IMR-90 (cell line): ENCODE data around the gene BCAP31. TPM values are rescaled to one million over a fixed set of nuclear protein-coding genes. Genes with fewer than 3 reads are reported as not detected.
A peak's percentile ranks its signal among the peaks of the same experiment; 100 is the strongest.

ENCODE experiments used
- ATAC-seq: fragments of 200-7000 bp; cut with Tn5 transposase; 2 replicates; pipeline ENCODE4 v1.9.1; 2020; ENCODE audit warnings: low read depth, mild to moderate bottlenecking, moderate library complexity
- BruUV-seq: library from RNA; stranded (reverse); fragments of 400-500 nt; replicated peaks from 2 replicates; lab custom pipeline; 2021; lab: Mats Ljungman, UMichigan
- CTCF ChIA-PET: fragments of 300-600 bp; formaldehyde crosslinking; extraction: SDS; loops from one replicate; lab custom pipeline; 2021; ENCODE audit warnings: antibody characterized with exemption; lab: Yijun Ruan, JAX
- POLR2A ChIA-PET: fragments of 300-600 bp; sonication (Branson Sonifier 250); formaldehyde crosslinking; loops from one replicate; lab custom pipeline; 2022; ENCODE audit warnings: antibody characterized with exemption; ENCODE audit not compliant: unreplicated experiment; lab: Charles Lee
- DNase-seq: peaks from one replicate; pipeline ENCODE4 v3.0.0; 2013
- H2AFZ ChIP-seq: replicated peaks from 2 replicates; pipeline ENCODE3; 2013; ENCODE audit warnings: low read length, mild to moderate bottlenecking; ENCODE audit not compliant: poor library complexity
- H2AK5ac ChIP-seq: 2 replicates; pipeline ENCODE4 v1.6.1; 2013; ENCODE audit warnings: low read depth, low read length, inconsistent platforms
- H2AK9ac ChIP-seq: replicated peaks from 2 replicates; pipeline ENCODE3; 2013; ENCODE audit warnings: mild to moderate bottlenecking, low read depth, low read length, moderate library complexity; ENCODE audit not compliant: poor library complexity
- H2BK120ac ChIP-seq: 2 replicates; pipeline ENCODE4 v1.6.1; 2013; ENCODE audit warnings: low read depth, low read length, inconsistent platforms
- H2BK15ac ChIP-seq: 3 replicates; pipeline ENCODE4 v1.6.1; 2013; ENCODE audit warnings: low read depth, low read length, inconsistent platforms
- H2BK20ac ChIP-seq: 2 replicates; pipeline ENCODE4 v1.6.1; 2013; ENCODE audit warnings: low read depth, mild to moderate bottlenecking, inconsistent platforms, low read length, moderate library complexity
- H2BK5ac ChIP-seq: 2 replicates; pipeline ENCODE4 v1.6.1; 2013; ENCODE audit warnings: mild to moderate bottlenecking, low read depth, low read length, inconsistent platforms; ENCODE audit not compliant: poor library complexity, severe bottlenecking
- H3K14ac ChIP-seq: replicated peaks from 2 replicates; pipeline ENCODE4 v1.6.1; 2013; ENCODE audit warnings: low read depth, low read length, inconsistent platforms
- H3K18ac ChIP-seq: 2 replicates; pipeline ENCODE4 v1.6.1; 2013; ENCODE audit warnings: low read depth, low read length, control low read depth
- H3K23ac ChIP-seq: 2 replicates; pipeline ENCODE4 v1.6.1; 2013; ENCODE audit warnings: low read depth, low read length, inconsistent platforms
- H3K27ac ChIP-seq: 2 replicates; pipeline ENCODE4 v1.5.1; 2013; ENCODE audit warnings: mild to moderate bottlenecking, control low read depth, low read length; ENCODE audit not compliant: insufficient read depth
- H3K27me3 ChIP-seq: 2 replicates; pipeline ENCODE4 v1.6.1; 2013; ENCODE audit warnings: low read length; ENCODE audit not compliant: control insufficient read depth, insufficient read depth
- H3K36me3 ChIP-seq: 2 replicates; pipeline ENCODE4 v1.6.1; 2013; ENCODE audit warnings: low read length, mixed read lengths; ENCODE audit not compliant: control insufficient read depth, insufficient read depth
- H3K4ac ChIP-seq: 2 replicates; pipeline ENCODE4 v1.6.1; 2013; ENCODE audit warnings: low read depth, low read length, inconsistent platforms
- H3K4me1 ChIP-seq: 2 replicates; pipeline ENCODE4 v1.6.1; 2013; ENCODE audit warnings: low read length, mixed read lengths; ENCODE audit not compliant: control insufficient read depth, insufficient read depth
- H3K4me2 ChIP-seq: 2 replicates; pipeline ENCODE4 v1.6.1; 2013; ENCODE audit warnings: low read depth, mild to moderate bottlenecking, control low read depth, low read length, moderate library complexity
- H3K4me3 ChIP-seq: 2 replicates; pipeline ENCODE4 v1.5.1; 2013; ENCODE audit warnings: low read depth, mild to moderate bottlenecking, control low read depth, low read length, moderate library complexity; ENCODE audit not compliant: insufficient read depth
- H3K56ac ChIP-seq: 2 replicates; pipeline ENCODE4 v1.6.1; 2013; ENCODE audit warnings: low read length, inconsistent platforms; ENCODE audit not compliant: insufficient read depth; ENCODE audit errors: extremely low read depth
- H3K79me1 ChIP-seq, 2 experiments: 2 replicates each; pipeline ENCODE4 v1.6.1; 2013; ENCODE audit warnings: low read length in 2 of 2, inconsistent platforms in 1 of 2, low read depth in 1 of 2
- H3K9ac ChIP-seq: 2 replicates; pipeline ENCODE4 v1.6.1; 2013; ENCODE audit warnings: low read depth, low read length, control low read depth
- H3K9me1 ChIP-seq: 2 replicates; pipeline ENCODE4 v1.6.1; 2013; ENCODE audit warnings: low read length, inconsistent platforms; ENCODE audit not compliant: insufficient read depth
- H3K9me3 ChIP-seq: 2 replicates; pipeline ENCODE4 v1.6.1; 2013; ENCODE audit warnings: low read length; ENCODE audit not compliant: control insufficient read depth, insufficient read depth
- H4K20me1 ChIP-seq: 2 replicates; pipeline ENCODE4 v1.6.1; 2013; ENCODE audit warnings: low read length, inconsistent platforms; ENCODE audit not compliant: insufficient read depth
- H4K5ac ChIP-seq: 2 replicates; pipeline ENCODE4 v1.6.1; 2013; ENCODE audit warnings: mild to moderate bottlenecking, low read depth, low read length, control low read depth
- H4K8ac ChIP-seq, 2 experiments: 2 replicates each; pipeline ENCODE4 v1.6.1; 2013; ENCODE audit warnings: low read depth in 2 of 2, low read length in 2 of 2, control low read depth in 1 of 2, inconsistent platforms in 1 of 2
- H4K91ac ChIP-seq: 2 replicates; pipeline ENCODE4 v1.6.1; 2013; ENCODE audit warnings: low read depth, low read length, inconsistent platforms; ENCODE audit not compliant: insufficient read depth
- CHD1 ChIP-seq: IDR thresholded peaks from 2 replicates; pipeline ENCODE4 v1.6.1; 2012; ENCODE audit warnings: low read depth, low read length, improper control_type of control experiment
- CTCF ChIP-seq: conservative IDR thresholded peaks from 2 replicates; pipeline ENCODE4 v1.5.1; 2012; ENCODE audit warnings: mild to moderate bottlenecking, low read depth, low read length, improper control_type of control experiment
- ELK1 ChIP-seq: fragments of 150-350 bp; IDR thresholded peaks from 2 replicates; pipeline ENCODE4 v1.6.1; 2016; ENCODE audit warnings: low read depth, mild to moderate bottlenecking, low read length, moderate library complexity, borderline replicate concordance
- FOS ChIP-seq: fragments of 150-350 bp; IDR thresholded peaks from 2 replicates; pipeline ENCODE4 v1.6.1; 2016; ENCODE audit warnings: low read depth, low read length
- MAFK ChIP-seq: IDR thresholded peaks from 2 replicates; pipeline ENCODE4 v1.6.1; 2012; ENCODE audit warnings: low read depth, low read length, improper control_type of control experiment
- MAZ ChIP-seq: IDR thresholded peaks from 2 replicates; pipeline ENCODE4 v1.6.1; 2012; ENCODE audit warnings: low read depth, mild to moderate bottlenecking, low read length, improper control_type of control experiment, moderate library complexity, borderline replicate concordance
- MXI1 ChIP-seq: IDR thresholded peaks from 2 replicates; pipeline ENCODE4 v1.6.1; 2012; ENCODE audit warnings: low read depth, mild to moderate bottlenecking, low read length, moderate library complexity, borderline replicate concordance
- NFE2L2 ChIP-seq: fragments of 150-350 bp; IDR thresholded peaks from 2 replicates; pipeline ENCODE4 v1.6.1; 2016; ENCODE audit warnings: low read depth, mild to moderate bottlenecking, low read length
- RAD21 ChIP-seq: IDR thresholded peaks from 2 replicates; pipeline ENCODE4 v1.6.1; 2012; ENCODE audit warnings: low read length, improper control_type of control experiment
- RCOR1 ChIP-seq: IDR thresholded peaks from 2 replicates; pipeline ENCODE4 v1.6.1; 2012; ENCODE audit warnings: mild to moderate bottlenecking, low read length, improper control_type of control experiment; ENCODE audit not compliant: insufficient replicate concordance
- RFX5 ChIP-seq: IDR thresholded peaks from 2 replicates; pipeline ENCODE4 v1.8.0; 2012; ENCODE audit warnings: low read depth, mild to moderate bottlenecking, low read length, moderate library complexity
- USF2 ChIP-seq: fragments of 150-350 bp; IDR thresholded peaks from 2 replicates; pipeline ENCODE4 v1.6.1; 2017; ENCODE audit warnings: mild to moderate bottlenecking, antibody characterized with exemption, low read length, low read depth
- WGBS, 2 experiments: methylation state at CpG; one replicate each; pipeline versions ENCODE4 v1.1.5 to v1.1.7; 2013; ENCODE audit warnings: missing lambda C conversion rate in 2 of 2; ENCODE audit not compliant: insufficient read length in 1 of 2; ENCODE audit errors: extremely low coverage in 2 of 2; 5-methylcytosine and 5-hydroxymethylcytosine counted together
- dilution Hi-C: fragments of 300-500 bp; cut with HindIII; formaldehyde crosslinking; loops from one replicate; pipeline ENCODE4 v1.14.3; 2018; ENCODE audit warnings: low sequenced_read_pairs; ENCODE audit not compliant: unreplicated experiment
- in situ Hi-C: fragments of 300-500 bp; cut with MboI; formaldehyde crosslinking; loops from 3 replicates; pipeline ENCODE4 v1.14.3; 2019; ENCODE audit warnings: low sequenced_read_pairs, inconsistent platforms, mixed read lengths
- intact Hi-C: fragments of 100-400 bp; cut with micrococcal nuclease; formaldehyde crosslinking; loops from 2 replicates; pipeline ENCODE4 v1.10.0; 2022
- polyA plus RNA-seq, 3 experiments: library from polyadenylated mRNA; depleted of rRNA; stranded (reverse); fragments of >200 nt; gene quantifications; 2 replicates each; pipeline ENCODE4 v1.2.3, GENCODE V29; 2012; ENCODE audit warnings: low replicate concordance in 1 of 3
- total RNA-seq: library from RNA; depleted of rRNA; stranded (reverse); fragments of >200 nt; gene quantifications from 2 replicates; pipeline ENCODE4 v1.2.3, GENCODE V29; 2012

BCAP31 gene
- total and polyA plus RNA-seq, 2 of the 4 experiments (the other 2 are of a cell fraction), result 125 to 244 TPM

GRCh38 chrX:153688506-153688905, 35.7 kb downstream of the BCAP31 start (continued):
- TF ChIP-seq CTCF, result no peak

- no peak overlapping the region for H2BK5ac ChIP-seq
- H4K91ac ChIP-seq, result no peak overlapping the region
- H3K4me3 ChIP-seq, result peak overlapping the region; percentile 38; the same call in 1 of the 2 replicates
- dilution Hi-C loops, result no loop called here
- no peak overlapping the region for H4K8ac ChIP-seq
- peaks cover 6% of the 10 kb centered on the region; the same call in 1 of the 2 replicates for H3K9me3 ChIP-seq
- H3K23ac ChIP-seq, result no peak overlapping the region
- in situ Hi-C loops, result no loop called here
- no peak overlapping the region for H2BK15ac ChIP-seq
- peaks cover 9% of the 10 kb centered on the region for H3K4me1 ChIP-seq
- intact Hi-C loops, result no loop called here
- no peak overlapping the region for H3K9ac ChIP-seq
- H2AK5ac ChIP-seq, result no peak overlapping the region
- POLR2A ChIA-PET, result no interaction called here
- peak; percentile 15 for ATAC-seq
- no peak overlapping the region for H2AFZ ChIP-seq
- CTCF ChIA-PET, result no interaction called here
- H3K9me1 ChIP-seq, result peaks cover 5% of the 10 kb centered on the region; the same call in 1 of the 2 replicates
- no peak overlapping the region for H2BK20ac ChIP-seq
- no peak overlapping the region for H3K56ac ChIP-seq
- no peaks in the 10 kb centered on the region; the same call in 1 of the 2 replicates for H3K27me3 ChIP-seq
- H3K36me3 ChIP-seq, result peaks cover 4% of the 10 kb centered on the region
- H3K27ac ChIP-seq, result no peak overlapping the region
- BruUV-seq, result no TSS peak
- H3K79me1 ChIP-seq, result 0 out of 4 replicates have a peak, but pooled peaks cover 0 to 6% of the 10 kb centered on the region in 2 experiments
- DNase-seq, result no peak
- peaks cover 12% of the 10 kb centered on the region for H4K20me1 ChIP-seq
- no peak overlapping the region for H4K5ac ChIP-seq
- no peak overlapping the region for H2AK9ac ChIP-seq
- H3K4ac ChIP-seq, result no peak overlapping the region
- WGBS, 2 experiments, result no CpG with 5 or more reads among the region's 69 CpGs
- no peak overlapping the region for H3K4me2 ChIP-seq
- no peak overlapping the region for H3K18ac ChIP-seq
- no peak overlapping the region for H3K14ac ChIP-seq
- H2BK120ac ChIP-seq, result no peak overlapping the region
- TF ChIP-seq RAD21, result no peak
- TF ChIP-seq ELK1, result no peak
- no peak for TF ChIP-seq CHD1
- TF ChIP-seq RCOR1, result no peak
- no peak for TF ChIP-seq NFE2L2
- no peak for TF ChIP-seq RFX5
- no peak for TF ChIP-seq MAZ
- TF ChIP-seq MAFK, result no peak
- TF ChIP-seq USF2, result no peak
- no peak for TF ChIP-seq MXI1
- TF ChIP-seq FOS, result no peak
Measured at GRCh38 chrX:153688071-153688470, 36.1 kb downstream of the BCAP31 start.
